Gastrocnemius medialis (tissue), 4 donors: ENCODE data around the gene CELF4. TPM values are rescaled to one million over a fixed set of nuclear protein-coding genes. Genes with fewer than 3 reads are reported as not detected.

Experiments
- ATAC-seq, 2 donors: fragments of 150-250 bp; one replicate each; pipeline ENCODE4 v1.9.1; 2016
- DNase-seq, 2 donors: peaks; one replicate each; pipeline ENCODE4 v3.0.0-alpha.2; 2019
- H3K27ac ChIP-seq, 4 donors: fragments of 200-600 bp; sonication (generic); 1 replicate in 1 of 4; 2 replicates in 3 of 4; pipeline ENCODE4 v1.5.1; 2016 to 2018; ENCODE audit warnings: mild to moderate bottlenecking in 2 of 4, moderate library complexity in 1 of 4
- H3K27me3 ChIP-seq, 3 donors: fragments of 200-600 bp; sonication (generic) in 2 of 3; 1 replicate in 1 of 3; 2 replicates in 2 of 3; pipeline versions ENCODE4 v1.5.1 to v1.6.0; 2016 to 2019; ENCODE audit warnings: mild to moderate bottlenecking in 1 of 3, moderate library complexity in 1 of 3
- H3K36me3 ChIP-seq, 2 donors: fragments of 200-600 bp; sonication (generic) in 1 of 2; one replicate each; pipeline ENCODE4 v1.5.1; 2017 to 2018
- H3K4me1 ChIP-seq, 2 donors: fragments of 200-600 bp; sonication (generic) in 1 of 2; one replicate each; pipeline ENCODE4 v1.5.1; 2016 to 2017; ENCODE audit warnings: mild to moderate bottlenecking in 2 of 2
- H3K4me3 ChIP-seq, 4 donors: fragments of 200-600 bp; sonication (generic) in 3 of 4; 1 replicate in 1 of 4; 2 replicates in 3 of 4; pipeline ENCODE4 v1.5.1; 2016 to 2019; ENCODE audit warnings: mild to moderate bottlenecking in 2 of 4
- H3K9me3 ChIP-seq, 3 donors: fragments of 200-600 bp; sonication (generic) in 2 of 3; 1 replicate in 1 of 3; 2 replicates in 2 of 3; pipeline ENCODE4 v1.5.1; 2016 to 2019
- POLR2A ChIP-seq, 2 donors: fragments of 450-650 bp; IDR thresholded peaks; one replicate each; pipeline ENCODE4 v1.6.1; 2017; ENCODE audit warnings: antibody characterized with exemption in 2 of 2, mild to moderate bottlenecking in 2 of 2, moderate library complexity in 2 of 2
- in situ Hi-C, 4 donors: fragments of 200-750 bp; cut with MboI; loops; one replicate each; pipeline versions ENCODE4 v1.15.0 to v1.8.0; 2017; ENCODE audit warnings: low sequenced_read_pairs in 4 of 4
- intact Hi-C: fragments of 100-400 bp; cut with DNase I; formaldehyde crosslinking; loops from one replicate; pipeline ENCODE4 v1.15.1; 2023; ENCODE audit warnings: low total_unique reads
- total RNA-seq, 4 donors: library from RNA; depleted of rRNA; stranded (reverse); fragments of >200 nt; gene quantifications; one replicate each; pipeline versions ENCODE4 v1.1.0 to v1.2.3, GENCODE V29; 2016
- TF ChIP-seq, protein P1 (sequence below), 5 experiments: fragments of 450-650 bp in 3 of 5; fragments of 200-600 bp in 2 of 5; sonication (generic) in 2 of 5; IDR thresholded peaks in 4 of 5; conservative IDR thresholded peaks in 1 of 5; 1 replicate in 4 of 5; 2 replicates in 1 of 5; pipeline ENCODE4 v1.5.1; 2016 to 2019; ENCODE audit warnings: antibody characterized with exemption in 5 of 5, mild to moderate bottlenecking in 3 of 5, moderate library complexity in 3 of 5

CELF4 gene
- total RNA-seq, 4 donors from 2014 or later = not detected

DNA sequence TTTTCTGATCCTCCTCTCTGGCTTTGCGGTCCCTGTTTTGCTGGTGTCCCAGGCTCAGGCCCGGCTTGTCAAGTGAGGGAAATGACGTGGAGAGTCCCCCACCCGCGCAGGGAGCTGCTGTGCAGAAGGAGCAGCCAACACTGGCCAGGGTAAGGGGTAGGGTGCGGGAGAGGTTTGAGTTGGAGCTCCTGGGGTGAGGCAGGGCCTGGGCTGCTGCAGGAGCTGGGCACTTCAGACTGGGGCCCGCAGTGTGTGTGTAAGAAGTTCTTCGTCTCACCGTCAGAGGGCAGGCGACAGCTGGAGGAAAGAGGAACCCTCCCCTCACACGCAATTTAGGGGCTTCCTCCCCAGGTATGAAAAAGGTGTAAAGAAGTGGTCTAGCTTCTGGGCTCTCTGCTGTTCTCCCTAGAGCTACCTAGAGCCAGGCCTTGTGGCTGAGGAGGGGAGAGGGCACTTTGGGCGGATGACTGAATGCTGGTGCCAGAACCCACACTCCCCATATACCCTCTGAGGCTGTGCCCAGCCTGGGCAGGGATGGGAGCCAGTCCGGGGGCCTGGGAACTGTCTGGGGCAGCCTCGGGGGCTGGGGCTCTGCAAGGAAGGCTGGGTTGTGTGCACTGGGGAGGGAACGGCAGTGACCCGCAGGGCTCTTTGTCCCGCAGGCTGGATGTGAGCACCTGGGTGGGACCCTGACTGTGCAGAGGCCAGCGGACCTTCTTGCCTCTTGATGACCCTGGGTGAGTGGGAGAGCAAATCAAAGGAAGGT lies 11.8 kb downstream of the CELF4 start:
- TF ChIP-seq POLR2A (IDR thresholded peaks at IDR 0.05) = no peak
- TF ChIP-seq, protein P1, sequence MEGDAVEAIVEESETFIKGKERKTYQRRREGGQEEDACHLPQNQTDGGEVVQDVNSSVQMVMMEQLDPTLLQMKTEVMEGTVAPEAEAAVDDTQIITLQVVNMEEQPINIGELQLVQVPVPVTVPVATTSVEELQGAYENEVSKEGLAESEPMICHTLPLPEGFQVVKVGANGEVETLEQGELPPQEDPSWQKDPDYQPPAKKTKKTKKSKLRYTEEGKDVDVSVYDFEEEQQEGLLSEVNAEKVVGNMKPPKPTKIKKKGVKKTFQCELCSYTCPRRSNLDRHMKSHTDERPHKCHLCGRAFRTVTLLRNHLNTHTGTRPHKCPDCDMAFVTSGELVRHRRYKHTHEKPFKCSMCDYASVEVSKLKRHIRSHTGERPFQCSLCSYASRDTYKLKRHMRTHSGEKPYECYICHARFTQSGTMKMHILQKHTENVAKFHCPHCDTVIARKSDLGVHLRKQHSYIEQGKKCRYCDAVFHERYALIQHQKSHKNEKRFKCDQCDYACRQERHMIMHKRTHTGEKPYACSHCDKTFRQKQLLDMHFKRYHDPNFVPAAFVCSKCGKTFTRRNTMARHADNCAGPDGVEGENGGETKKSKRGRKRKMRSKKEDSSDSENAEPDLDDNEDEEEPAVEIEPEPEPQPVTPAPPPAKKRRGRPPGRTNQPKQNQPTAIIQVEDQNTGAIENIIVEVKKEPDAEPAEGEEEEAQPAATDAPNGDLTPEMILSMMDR (IDR thresholded peaks at IDR 0.05 in 4 of 5, conservative IDR thresholded peaks at IDR 0.05 in 1 of 5) = no peak
- no peaks in the 10 kb centered on the region for H3K9me3 ChIP-seq
- in situ Hi-C loops = no loop called here
- H3K4me1 ChIP-seq = no peaks in the 10 kb centered on the region
- H3K27me3 ChIP-seq = peaks cover 0 to 6% (median 4%) of the 10 kb centered on the region in 3 donors
- H3K4me3 ChIP-seq = no peak overlapping the region
- intact Hi-C loops = no loop called here
- DNase-seq (no peak), ATAC-seq (no peak)
- H3K36me3 ChIP-seq = no peaks in the 10 kb centered on the region
- no peak overlapping the region for H3K27ac ChIP-seq

DNA sequence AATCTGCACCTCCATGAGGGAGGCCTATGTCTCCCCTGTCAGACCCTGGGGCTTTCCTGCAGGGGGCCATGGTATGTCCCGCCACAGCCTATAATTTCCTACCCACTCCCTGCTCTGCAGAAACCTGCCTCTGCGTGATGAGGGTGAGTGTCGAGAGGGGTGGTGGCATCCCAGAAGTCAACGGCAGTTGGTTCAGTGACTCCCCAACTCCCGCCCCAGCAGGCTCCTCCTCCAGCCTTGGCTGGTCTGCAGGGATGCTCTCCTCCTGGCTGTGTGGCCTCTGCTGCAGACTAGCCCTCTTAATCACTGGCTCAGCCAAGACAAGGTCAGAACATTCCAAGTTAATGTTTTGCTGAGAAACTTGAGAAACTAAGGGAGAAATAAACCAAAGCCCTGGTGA lies 13.3 kb downstream of the CELF4 start:
- TF ChIP-seq POLR2A (IDR thresholded peaks at IDR 0.05) = no peak
- TF ChIP-seq, protein P1 (IDR thresholded peaks at IDR 0.05 in 4 of 5, conservative IDR thresholded peaks at IDR 0.05 in 1 of 5) = no peak
- no peaks in the 10 kb centered on the region for H3K4me1 ChIP-seq
- H3K4me3 ChIP-seq = no peak overlapping the region
- peaks cover 0 to 6% (median 4%) of the 10 kb centered on the region in 3 donors for H3K27me3 ChIP-seq
- DNase-seq (no peak), ATAC-seq (no peak)
- H3K9me3 ChIP-seq = no peaks in the 10 kb centered on the region
- in situ Hi-C loops (no loop called here), intact Hi-C loops (no loop called here)
- no peak overlapping the region for H3K27ac ChIP-seq
- no peaks in the 10 kb centered on the region for H3K36me3 ChIP-seq

DNA sequence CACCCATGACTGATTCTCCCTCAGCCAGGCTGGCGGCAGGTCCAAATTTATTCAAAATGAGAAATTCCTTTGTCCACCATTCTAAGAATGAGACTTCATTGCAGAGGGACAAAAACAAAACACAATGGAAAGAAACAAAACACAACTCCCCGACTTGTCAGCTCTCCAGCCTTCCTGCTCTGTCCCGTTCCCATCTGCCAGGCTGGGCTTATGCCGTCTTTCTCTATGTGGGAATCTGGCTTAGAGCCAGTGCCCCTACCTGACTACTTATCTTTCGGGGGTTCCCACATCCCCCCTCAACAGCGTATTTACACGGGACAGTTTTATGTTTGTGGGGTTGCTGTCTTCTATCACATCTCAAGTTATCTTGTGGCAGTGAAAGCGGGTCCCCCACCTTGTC lies 13.8 kb downstream of the CELF4 start:
- TF ChIP-seq, protein P1 (IDR thresholded peaks at IDR 0.05 in 4 of 5, conservative IDR thresholded peaks at IDR 0.05 in 1 of 5) = no peak
- no peak for TF ChIP-seq POLR2A (IDR thresholded peaks at IDR 0.05)
- in situ Hi-C loops = no loop called here
- Histone ChIP-seq H3K36me3 (no peaks in the 10 kb centered on the region), H3K4me3 (no peak overlapping the region), H3K9me3 (no peaks in the 10 kb centered on the region), H3K4me1 (no peaks in the 10 kb centered on the region), H3K27me3 (peaks cover 0 to 6% (median 4%) of the 10 kb centered on the region in 3 donors), H3K27ac (no peak overlapping the region)
- DNase-seq = no peak
- intact Hi-C loops = no loop called here
- no peak for ATAC-seq

DNA sequence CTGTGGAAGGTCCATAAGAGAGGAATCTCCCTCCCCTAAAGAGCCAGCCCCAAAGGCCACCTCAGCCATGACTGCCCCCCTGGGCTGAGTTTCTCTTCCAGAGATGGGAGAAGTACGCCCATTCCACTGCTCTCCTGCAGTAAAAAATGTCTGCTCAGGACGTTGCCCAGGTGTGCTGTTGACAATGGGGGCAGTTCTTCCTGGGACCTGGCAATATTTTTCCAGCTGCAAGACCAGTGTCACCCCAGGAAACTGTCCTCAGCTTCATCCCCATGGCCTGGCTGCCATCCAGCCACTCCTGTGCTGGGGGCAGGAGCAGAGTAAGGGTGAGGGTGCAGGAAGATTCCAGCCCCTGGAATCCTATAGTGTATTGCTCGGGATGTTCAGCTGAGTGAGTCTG lies 14.3 kb downstream of the CELF4 start:
- TF ChIP-seq POLR2A (IDR thresholded peaks at IDR 0.05) = no peak
- TF ChIP-seq, protein P1 (IDR thresholded peaks at IDR 0.05 in 4 of 5, conservative IDR thresholded peaks at IDR 0.05 in 1 of 5) = no peak
- Histone ChIP-seq H3K4me3 (no peak overlapping the region), H3K36me3 (no peaks in the 10 kb centered on the region), H3K4me1 (no peaks in the 10 kb centered on the region), H3K27ac (no peak overlapping the region), H3K9me3 (no peaks in the 10 kb centered on the region), H3K27me3 (peaks cover 0 to 6% (median 4%) of the 10 kb centered on the region in 3 donors)
- no peak for ATAC-seq
- intact Hi-C loops = no loop called here
- no peak for DNase-seq
- in situ Hi-C loops = no loop called here
